ENCODE results near the gene FZD7.

DNA sequence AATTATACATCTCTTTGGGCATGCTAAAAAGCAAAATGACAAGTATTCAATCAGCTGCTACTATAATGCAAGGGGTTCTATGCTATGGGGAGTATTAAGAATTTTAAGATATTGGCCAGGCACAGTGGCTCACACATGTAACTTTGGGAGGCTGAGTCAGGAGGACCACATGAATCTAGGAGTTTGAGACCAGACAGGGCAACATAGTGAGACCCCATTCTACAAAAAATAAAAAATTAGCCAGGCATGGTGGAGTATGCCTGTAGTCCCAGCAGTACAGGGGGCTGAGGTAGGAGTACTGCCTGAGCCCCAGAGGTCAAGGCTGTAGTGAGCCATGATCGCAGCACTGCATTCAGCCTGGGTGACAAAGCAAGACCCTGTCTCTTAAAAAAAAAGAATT, 33.9 kb downstream of the FZD7 start:
- TF ChIP-seq, protein P1, sequence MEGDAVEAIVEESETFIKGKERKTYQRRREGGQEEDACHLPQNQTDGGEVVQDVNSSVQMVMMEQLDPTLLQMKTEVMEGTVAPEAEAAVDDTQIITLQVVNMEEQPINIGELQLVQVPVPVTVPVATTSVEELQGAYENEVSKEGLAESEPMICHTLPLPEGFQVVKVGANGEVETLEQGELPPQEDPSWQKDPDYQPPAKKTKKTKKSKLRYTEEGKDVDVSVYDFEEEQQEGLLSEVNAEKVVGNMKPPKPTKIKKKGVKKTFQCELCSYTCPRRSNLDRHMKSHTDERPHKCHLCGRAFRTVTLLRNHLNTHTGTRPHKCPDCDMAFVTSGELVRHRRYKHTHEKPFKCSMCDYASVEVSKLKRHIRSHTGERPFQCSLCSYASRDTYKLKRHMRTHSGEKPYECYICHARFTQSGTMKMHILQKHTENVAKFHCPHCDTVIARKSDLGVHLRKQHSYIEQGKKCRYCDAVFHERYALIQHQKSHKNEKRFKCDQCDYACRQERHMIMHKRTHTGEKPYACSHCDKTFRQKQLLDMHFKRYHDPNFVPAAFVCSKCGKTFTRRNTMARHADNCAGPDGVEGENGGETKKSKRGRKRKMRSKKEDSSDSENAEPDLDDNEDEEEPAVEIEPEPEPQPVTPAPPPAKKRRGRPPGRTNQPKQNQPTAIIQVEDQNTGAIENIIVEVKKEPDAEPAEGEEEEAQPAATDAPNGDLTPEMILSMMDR (IDR thresholded peaks at IDR 0.05), result no peak
- TF ChIP-seq POLR2A (IDR thresholded peaks at IDR 0.05), result no peak

Measured in testis (tissue), 2 donors.